Hematopoietic multipotent progenitor cell treated with erythropoietin and hydrocortisone succinate and interleukin-3 and kit ligand, for 15 days (in vitro differentiated cells): ENCODE measurements around the gene PLAGL1.
"Not testable (repeated sequence)": the region's sequence is repeated elsewhere in the genome, so short reads cannot be mapped to it uniquely, and the experiment has no call there.

Source experiments
- DNase-seq: peaks from one replicate; pipeline ENCODE4 v3.0.0-alpha.2; 2015; ENCODE audit warnings: low spot score

The PLAGL1 gene

DNA sequence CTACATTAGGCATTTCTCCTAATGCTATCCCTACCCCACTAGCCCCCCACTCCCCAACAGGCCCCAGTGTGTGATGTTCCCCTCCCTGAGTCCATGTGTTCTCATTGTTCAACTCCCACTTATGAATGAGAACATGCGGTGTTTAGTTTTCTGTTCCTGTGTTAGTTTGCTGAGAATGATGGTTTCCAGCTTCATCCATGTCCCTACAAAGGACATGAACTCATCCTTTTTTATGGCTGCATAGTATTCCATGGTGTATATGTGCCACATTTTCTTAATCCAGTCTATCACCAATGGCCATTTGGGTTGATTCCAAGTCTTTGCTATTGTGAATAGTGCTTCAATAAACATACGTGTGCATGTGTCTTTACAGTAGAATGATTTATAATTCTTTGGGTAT, 1.6 kb upstream of the PLAGL1 start:
- not testable (repeated sequence) for DNase-seq

DNA sequence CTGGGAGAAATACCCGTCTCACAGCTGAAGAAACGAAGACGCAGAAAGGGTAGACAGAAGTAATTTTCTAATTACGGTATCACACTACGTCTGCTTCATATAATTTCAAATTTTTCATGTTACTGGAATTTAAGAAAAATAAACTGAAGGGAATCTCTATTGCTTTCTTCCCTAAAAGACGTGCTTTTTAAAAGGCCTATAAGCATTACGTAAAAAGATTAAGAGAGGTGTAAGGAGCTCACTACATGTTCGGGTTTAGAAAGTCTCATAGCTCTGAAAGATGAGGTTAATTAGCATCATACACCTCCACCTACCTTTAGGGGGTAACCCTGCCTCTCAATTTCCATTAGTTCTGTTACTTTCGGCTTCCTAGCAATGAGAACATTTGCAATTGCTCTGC, 787 bp upstream of the PLAGL1 start:
- no peak for DNase-seq

DNA sequence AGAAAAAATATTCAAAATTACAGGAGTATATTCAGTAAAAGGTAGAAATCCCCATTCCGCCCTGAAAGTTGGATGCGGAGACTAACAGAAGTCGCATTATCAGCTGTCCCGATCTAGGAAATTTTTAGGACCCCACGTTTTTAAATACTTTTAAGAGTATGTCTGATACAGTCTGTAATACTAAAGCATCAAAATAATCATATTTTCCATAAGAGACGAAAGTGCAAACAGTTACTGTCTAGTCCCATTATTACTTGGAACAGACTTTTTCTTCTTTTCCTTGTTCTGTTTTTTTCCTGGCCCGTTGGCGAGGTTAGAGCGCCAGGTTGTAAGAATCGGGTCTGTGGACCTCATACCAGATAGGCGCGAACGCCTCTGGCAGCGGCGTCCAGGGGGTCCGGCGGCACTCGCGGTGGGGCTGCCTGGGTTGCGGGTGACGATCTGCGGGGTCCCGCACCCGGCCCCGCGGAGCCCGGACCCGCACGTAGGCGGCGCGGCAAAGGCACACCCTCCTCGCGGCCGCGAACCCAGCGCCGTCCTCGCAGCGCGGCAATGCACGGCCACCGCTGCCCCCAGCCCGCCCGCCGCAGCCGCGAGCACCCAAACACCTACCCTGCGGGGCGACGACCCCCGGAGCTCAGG, 460 bp downstream of the PLAGL1 start:
- no peak for DNase-seq

DNA sequence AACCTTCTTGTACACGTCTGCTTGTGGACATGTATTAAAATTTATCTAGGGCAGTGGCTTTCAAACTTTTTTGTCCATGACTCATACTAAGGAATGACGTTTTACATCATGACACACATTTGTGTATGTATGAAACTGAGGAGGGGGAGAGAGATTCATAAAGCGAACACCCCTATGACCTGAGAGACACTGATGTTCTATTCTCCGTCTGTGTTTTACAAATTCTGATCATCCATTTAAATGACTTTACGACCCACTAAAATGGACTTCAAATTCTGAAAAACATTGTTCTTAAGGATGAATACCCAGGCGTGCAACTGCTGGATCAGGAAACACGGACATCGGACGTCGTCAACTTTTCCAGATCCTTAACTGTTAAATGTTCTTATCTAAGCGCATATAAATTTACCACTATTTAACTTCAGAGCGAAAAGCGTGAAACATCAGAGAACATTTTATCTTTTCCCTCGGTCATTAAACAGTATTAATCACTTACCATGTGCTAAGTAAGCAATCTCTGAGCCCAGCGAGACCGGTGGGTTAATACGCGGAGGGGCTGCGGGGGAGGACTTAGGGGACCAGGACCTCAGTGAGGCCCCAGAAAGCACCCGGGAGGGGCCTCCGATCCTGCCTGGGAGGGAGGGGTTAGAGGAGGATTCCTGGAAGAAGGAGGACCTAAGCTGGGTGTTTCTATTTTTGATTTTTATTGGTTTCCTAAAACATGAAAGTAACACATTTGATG, 1.2 kb downstream of the PLAGL1 start:
- no peak for DNase-seq

DNA sequence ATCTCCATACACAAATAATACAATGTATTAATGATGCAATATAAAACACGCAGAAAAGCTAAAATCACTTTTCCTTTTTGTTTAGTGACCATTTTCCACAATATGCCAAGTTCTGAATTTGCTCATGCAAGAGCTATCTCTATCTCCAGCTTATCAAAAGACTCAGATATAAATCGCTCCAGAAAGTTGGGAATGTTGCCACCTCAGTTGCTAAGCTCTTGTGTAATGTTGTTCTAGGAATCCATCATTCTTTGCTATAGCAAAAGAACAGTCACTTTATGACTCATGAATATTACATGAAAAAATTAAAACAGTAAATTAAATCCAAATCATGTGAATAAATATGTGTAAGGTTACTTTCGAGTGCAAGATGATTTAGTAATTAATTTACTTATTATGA, 8.7 kb downstream of the PLAGL1 start:
- no peak for DNase-seq

DNA sequence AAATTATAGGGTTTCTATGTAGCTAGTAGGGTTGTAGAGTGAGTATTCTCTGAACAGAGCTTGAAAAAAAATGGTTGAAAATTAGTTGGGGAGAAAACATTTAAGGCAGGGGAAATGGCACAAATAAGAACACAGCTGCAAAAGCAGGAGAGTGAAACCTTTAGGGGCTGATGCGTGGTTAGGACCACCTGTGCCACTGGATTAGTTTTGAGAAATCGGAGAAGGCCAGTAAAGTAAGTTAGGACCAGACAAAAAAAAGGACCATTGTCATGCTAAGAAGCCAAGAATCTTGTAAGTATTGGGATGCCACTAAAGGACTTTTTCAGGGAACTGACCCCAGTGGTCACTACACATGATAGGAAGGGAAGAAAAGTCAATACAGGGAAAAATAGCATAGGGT, 9.4 kb downstream of the PLAGL1 start:
- DNase-seq, result no peak

DNA sequence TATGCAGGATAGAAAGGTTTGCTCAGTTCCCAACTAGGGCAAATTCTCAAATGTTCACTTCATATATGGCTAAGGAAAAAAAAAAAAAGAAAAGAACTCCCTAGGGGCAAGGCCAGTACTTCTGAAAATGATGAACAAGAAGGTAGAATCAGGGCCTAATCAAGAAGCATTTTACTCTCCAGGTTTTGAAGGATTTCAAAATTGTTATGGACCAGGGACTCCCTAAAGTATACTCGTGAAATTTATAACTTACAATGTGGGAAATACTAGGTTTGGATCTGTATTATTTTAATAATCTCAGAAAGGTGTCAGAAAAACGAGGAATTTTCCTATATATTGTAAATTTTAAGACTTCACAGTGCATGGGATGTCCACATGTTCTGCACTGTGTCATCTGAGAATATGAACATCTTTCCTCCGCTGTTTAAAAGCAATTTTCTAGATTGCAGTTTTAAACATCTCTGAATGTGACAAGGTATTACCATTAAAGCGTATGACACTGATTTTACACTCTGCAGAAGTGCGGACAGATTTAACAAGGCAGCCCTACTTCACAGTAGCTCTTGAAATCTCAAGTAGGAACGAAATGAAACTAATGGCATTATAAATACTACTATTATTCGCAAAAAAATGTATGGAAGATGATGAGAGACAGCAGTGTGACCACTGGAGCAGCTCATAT, 14.0 kb downstream of the PLAGL1 start:
- no peak for DNase-seq

DNA sequence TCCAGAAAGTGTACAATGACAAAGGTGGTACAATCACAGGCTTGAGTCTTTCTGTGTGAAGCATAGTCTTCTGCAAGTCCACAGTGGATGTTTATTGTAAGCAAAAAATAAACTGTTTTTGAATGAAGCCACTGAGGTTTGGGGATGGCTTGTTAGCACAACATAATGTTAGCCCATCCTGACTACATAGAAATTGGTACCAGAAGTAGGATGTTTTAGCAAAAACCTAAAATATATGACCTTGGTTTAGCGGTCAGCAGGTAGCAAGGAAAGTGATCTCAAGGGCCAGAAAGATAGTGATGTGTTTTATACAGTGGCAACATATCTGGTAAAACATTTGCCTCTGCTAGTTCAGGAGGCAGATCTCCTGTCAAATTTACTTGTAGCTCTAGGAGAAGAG, 15.8 kb downstream of the PLAGL1 start:
- DNase-seq, result no peak

DNA sequence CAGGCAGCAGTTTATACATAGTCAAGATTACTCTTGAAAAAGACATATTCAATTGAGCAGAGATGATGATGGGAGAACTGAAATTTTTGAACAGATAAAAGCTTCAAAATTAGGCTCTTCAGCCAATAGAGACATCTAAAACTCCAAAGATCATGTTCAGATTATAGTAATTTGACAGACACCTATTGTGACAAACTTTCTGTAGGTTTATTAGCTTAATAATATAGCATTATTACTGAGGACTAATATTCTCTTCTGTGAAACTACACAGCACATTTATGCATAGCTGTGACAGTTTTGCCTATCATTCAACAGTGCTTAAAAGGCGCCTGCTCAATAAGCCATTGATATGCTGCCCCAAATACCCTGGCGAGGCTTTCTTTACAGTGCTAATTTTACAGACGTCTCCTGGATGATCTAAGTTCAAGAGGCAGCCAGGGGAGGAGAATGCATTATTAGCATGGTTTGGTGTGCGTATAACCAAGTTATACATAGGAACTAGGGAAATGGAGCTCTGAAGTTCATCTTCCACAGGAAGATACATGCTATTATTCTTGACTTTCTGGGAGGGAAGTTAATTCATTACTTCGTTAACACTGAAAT, 21.5 kb downstream of the PLAGL1 start:
- DNase-seq, result no peak

DNA sequence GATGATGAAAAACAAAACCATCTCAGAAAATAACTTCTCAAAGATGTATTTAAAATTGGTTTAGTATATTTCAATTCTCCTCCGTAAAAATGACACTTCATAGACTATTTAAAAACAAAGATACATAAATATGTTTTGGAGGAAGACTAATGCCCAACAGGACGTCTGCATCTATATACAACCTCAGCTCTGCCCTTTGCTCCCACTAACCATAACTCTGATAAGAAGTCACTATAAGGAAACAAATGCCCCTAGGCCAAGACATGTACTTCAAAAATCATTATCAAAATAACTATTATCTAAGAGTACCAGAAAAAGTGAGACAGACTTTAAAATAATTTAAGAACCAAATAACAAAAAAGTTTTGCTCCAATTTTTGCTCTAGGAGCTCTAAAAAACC, 23.4 kb downstream of the PLAGL1 start:
- DNase-seq, result no peak

DNA sequence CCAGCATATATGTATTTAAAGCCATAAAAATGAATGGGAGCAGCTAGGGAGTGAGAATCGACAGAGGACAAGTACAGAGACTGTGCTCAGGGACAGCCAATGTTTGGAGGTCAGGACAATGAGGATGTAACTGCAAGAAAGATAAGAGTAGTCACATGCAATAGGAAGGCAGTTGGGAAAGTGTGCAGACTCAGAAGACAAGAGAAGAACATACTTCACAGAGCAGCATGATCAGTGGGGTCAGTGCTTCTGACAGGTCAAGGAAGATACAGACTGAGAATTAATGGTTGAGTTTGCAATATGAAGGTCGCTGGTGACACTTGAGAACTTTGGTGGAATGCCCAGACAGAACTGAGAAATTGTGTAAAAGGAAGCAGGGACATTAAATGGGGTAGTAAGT, 25.1 kb downstream of the PLAGL1 start:
- no peak for DNase-seq

DNA sequence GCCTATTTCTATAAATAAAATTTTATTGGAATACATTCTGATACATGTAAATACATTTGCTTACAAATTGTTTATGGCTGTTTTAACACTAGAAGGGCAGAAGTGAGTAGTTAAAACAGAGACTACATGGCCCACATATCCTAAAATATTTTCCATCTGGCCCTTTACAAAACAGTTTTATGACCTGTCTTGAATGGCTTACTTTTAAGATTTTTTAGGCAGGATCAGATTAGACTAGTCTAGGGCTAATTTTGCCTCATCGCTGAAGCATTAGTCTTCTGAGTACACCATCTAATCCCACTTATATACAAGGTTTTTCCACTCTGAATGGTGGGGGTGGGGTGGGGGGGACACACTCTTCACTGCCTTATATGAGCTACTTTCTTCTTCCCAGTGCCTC, 27.1 kb downstream of the PLAGL1 start:
- DNase-seq, result no peak

DNA sequence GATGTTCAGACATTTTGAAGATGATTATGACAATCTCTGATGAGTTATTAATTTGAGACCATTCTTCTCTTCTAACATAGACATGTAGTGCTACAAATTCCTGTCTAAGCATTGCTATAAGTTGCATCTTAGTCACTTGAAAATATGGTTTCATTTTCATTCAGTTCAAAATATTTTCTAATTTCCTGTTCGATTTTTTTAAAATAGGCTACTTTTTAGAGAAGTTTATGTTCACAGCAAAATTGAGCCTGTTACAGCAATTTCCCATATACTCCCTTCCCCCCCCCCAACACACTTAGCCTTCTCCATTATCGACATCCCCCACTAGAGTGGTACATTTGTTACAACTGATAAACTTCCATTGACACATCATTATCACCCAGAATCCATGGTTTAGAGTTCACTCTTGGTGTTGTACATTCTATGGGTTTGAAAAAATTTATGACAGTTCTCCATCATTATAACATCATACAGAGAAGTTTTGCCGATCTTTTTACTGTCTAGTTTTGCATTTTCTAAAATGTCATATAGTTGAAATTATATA, 31.2 kb downstream of the PLAGL1 start:
- peak; percentile 11 for DNase-seq

DNA sequence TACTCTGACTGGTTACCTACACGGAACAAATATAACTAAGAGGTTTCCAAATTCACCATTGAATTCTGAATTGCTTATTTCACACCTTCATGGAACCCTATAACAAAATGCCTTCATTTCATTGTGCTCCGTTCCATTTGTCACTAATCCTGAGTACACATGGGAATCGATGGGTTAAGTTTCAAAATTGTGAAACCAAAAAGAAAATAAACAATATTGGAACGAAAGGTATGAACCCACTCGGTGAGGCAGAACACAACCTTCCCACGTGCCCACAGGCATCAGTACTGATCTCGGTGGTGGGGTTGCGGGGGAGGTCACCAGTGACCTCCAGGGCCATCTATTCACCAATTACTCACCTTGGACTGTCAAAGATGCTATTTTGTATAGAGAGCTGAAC, 34.0 kb downstream of the PLAGL1 start:
- DNase-seq, result no peak

DNA sequence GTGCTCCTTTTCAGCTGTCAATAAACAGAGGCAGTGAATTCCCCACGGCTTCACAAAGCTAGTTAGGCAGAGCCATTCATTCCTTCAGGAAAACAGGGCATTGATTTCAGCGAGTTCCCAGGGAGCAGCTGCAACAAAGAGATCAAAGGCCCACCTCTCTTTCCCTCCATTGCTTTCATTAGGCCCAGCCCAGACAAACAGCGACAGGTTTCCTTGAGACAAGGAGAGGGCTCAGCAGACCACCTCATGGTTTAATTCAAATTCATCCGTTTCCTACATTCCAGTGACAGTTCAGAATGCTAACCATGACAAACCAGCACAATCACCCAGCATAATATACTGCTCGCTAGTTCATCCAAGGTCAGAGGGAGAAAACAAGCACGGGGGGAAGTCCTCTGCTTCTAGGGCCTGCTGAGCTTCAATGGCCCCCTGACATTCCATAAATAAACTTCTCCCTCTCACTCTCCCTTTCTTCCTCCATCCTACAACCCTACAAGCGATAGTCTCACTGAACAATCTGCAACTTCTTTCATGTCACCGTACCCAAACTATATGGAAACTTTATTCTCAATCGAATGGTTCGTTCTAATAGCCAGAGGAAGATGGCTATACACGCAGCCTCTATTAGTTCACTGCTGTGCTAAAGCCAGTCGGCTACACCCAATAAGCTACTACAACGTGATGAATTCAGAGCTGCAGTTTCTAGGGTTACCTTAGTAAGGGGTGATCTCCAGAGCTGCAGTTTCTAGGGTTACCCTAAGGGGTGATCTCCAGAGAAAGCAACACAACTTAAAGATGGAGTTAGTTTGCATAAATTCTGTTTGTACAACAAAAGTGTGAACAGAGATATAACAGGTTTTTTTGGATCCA, 34.7 kb downstream of the PLAGL1 start:
- no peak for DNase-seq

DNA sequence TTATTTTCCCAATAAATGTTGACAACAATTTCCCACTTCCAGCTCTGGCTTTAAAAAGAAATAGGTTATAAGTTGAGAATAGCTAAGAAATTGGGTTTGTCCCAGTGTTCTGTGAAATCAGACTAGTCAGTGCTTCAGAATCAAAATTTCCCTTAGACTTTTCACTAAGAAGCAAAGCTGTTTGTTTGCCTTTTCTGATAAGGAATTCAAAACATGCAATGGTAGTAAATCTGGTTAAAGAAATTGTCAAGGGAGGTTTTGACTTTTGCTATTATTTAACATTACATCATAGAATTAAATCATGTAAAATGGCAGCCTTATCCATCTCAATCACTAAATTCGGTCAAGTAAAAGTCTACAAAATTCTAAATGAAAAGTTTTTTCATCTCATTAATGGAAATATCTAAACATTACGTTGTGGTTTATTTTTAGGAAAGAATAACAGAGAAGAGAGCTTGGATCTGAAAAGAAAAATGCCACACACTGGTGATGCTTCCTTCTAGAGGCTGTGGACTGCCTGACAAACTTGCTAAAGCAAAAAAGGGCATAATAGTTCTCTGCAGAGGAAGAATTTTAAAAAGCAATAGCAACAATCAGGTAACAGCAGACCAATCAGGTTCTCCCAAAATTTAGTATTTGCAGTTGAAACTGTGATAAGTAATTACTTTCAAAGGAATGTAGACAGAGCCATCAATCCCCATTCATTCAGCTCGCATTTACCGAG, 36.4 kb downstream of the PLAGL1 start:
- no peak for DNase-seq

DNA sequence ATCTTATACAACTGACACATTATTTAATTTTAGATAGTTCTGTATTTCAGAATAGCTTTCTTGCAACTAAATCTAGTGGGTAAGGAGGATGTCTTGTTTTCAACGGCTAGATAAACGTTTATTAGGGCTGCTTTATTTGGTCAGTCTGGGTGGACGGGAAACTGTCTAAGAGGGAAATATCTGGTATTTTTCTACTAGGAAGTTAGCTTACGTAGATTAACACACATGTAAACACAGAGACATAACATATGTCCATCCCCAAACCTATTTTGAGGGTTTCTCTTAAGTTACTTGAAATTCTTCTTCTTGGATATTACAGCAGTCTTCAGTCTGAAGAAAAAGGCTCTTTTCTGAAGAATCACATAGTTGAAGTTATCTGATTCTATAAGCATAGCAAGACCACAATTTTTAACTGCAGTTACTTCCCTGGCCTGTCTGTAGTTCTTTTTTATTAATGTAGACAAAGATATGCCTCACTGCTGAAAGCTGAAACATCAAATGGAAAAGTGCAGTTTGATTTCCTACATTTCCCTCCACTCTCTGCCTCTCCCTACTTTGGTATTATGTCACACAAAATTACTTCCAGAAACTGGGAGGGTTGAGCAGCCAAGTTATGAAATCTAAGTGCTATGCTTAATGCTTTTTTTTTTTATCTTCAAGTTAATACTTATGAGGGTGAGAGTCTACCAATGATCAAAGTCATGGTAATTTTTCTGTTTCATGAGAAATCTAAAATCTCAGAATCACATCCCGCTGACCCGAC, 37.4 kb downstream of the PLAGL1 start:
- no peak for DNase-seq

DNA sequence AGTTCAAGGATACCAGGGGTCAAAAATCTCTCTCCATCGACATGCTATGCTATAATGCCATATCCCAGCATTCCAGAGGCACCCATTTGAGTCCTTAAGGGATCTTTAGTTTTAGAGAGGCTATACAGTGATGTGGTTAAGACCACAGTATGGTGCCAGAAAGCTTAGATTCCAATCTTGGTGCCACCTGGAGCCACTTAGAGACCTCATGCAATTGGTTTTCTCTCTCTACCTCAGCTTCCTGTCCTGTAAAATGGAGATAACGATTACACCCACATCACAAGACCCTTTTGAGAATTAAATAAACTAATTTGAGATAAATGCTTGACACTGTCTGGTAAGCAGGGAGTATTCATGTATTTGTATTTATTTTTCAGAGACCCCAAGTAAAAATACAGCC, 39.0 kb downstream of the PLAGL1 start:
- no peak for DNase-seq

DNA sequence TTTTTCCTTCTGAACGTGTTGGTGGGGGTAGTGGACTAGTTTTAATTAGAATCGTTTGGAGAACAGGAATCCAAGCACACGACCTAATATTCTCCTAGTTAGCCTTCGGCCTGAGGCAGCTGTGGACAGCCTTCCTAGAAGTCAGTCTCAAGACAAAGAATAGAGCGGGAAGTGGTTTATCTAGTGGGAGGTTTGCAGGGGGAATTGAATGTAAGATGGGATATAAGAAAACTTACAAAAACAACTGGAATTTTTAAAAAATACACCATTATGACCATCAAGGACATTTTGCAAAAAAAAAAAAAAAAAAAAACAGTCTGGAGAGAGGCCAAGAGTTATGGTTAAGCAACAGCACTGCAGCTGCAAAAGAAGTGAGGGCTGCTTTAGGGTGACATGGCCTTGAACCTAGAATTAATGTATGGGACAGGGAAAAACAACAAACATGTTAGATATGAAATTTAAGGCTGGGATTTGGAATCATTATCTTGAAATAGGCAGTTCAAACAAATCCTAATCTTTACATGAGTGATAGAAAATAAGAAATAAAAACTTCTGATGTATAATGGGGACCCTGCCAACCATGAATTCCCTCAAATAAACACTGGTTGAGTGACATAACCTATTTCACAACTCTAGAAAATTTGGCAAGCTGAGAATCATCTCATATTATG, 40.2 kb downstream of the PLAGL1 start:
- DNase-seq, result no peak

DNA sequence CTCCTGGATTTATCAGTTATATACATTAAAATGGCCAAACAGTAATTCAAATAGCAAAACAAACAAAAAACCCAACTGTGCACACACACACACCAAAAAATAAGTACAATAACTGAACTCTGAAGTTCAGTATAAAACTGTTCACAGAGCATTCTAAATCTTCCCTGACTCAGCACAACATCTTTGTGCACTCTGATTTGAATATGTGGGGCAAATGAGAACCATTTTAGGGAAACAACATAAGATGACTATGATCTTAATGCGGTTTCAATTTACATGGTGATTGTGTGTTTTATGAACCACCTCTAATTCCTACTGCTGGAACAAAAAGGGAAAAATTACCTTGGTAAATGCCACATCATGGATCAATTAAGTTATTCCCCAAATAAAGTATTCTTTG, 41.7 kb downstream of the PLAGL1 start:
- DNase-seq, result no peak
